HG03342 (cell line): Measurements from ENCODE around the gene SMARCC1.
"Not testable (repeated sequence)": the region's sequence is repeated elsewhere in the genome, so short reads cannot be mapped to it uniquely, and the experiment has no call there.

Experiments
- ATAC-seq: cut with Tn5 transposase; IDR thresholded peaks from one replicate; pipeline ENCODE4 v1.9.1; 2021; ENCODE audit warnings: mild to moderate bottlenecking, moderate library complexity; ENCODE audit not compliant: unreplicated experiment

The SMARCC1 gene

GRCh38 chr3:47781685-47782445 lies at the start of gene SMARCC1:
Gene SMARCC1, minus strand, starts transcription at chr3:47781893. Its CDS starts 96 bp downstream, at chr3:47781797.
- ATAC-seq = peak; percentile 80

GRCh38 chr3:47829482-47829881 lies 47.8 kb upstream of the SMARCC1 start:
- not testable (repeated sequence) for ATAC-seq

GRCh38 chr3:47825590-47825989 lies 43.9 kb upstream of the SMARCC1 start:
- no peak for ATAC-seq

GRCh38 chr3:47824541-47825473 lies 43.1 kb upstream of the SMARCC1 start:
- ATAC-seq = peak; percentile 90

GRCh38 chr3:47817609-47818008 lies 35.9 kb upstream of the SMARCC1 start:
- ATAC-seq = no peak

- no peak for ATAC-seq
These were observed 32.0 kb upstream of the SMARCC1 start for GRCh38 chr3:47813551-47814177.

GRCh38 chr3:47804577-47804976 lies 22.9 kb upstream of the SMARCC1 start:
- no peak for ATAC-seq

GRCh38 chr3:47803480-47804025 lies 21.9 kb upstream of the SMARCC1 start:
- ATAC-seq = no peak

GRCh38 chr3:47802734-47803479 lies 21.2 kb upstream of the SMARCC1 start, which contains the start of gene DHX30:
Gene DHX30, plus strand, starts transcription at chr3:47803138. Its CDS starts 7,546 bp downstream, at chr3:47810684.
- peak; percentile 81 for ATAC-seq

- no peak for ATAC-seq
These were observed 18.0 kb upstream of the SMARCC1 start for GRCh38 chr3:47799733-47800132.

GRCh38 chr3:47794544-47794943 lies 12.9 kb upstream of the SMARCC1 start:
- no peak for ATAC-seq

- no peak for ATAC-seq
These were observed 11.0 kb upstream of the SMARCC1 start for GRCh38 chr3:47792699-47793098.

- ATAC-seq = no peak
These were observed 9.6 kb upstream of the SMARCC1 start for GRCh38 chr3:47791193-47791855.

GRCh38 chr3:47783673-47784072 lies 2.0 kb upstream of the SMARCC1 start:
- ATAC-seq = no peak

- no peak for ATAC-seq
These were observed 984 bp upstream of the SMARCC1 start for GRCh38 chr3:47782446-47783308.

- ATAC-seq = peak; percentile 35
These were observed 680 bp downstream of the SMARCC1 start for GRCh38 chr3:47780741-47781684.

GRCh38 chr3:47778746-47779145 lies 2.9 kb downstream of the SMARCC1 start:
- ATAC-seq = no peak

- ATAC-seq = no peak
These were observed 8.9 kb downstream of the SMARCC1 start for GRCh38 chr3:47772788-47773187.
